CD4-positive, alpha-beta T cell treated with Interleukin-17A for 1 hour (primary cell): ENCODE data around the gene APOM.

ENCODE experiments used
- DNase-seq: peaks from one replicate; pipeline ENCODE4 v3.0.0-alpha.2; 2020

Gene APOM

GRCh38 chr6:31659649-31660380 lies 4.1 kb downstream of the APOM start:
- DNase-seq, result peak; percentile 39

GRCh38 chr6:31660381-31661261 lies 4.9 kb downstream of the APOM start, which contains the start of gene C6orf47:
Gene C6orf47 (minus strand): TSS chr6:31660778. CDS start chr6:31659947, 831 bp downstream.
- DNase-seq, result peak; percentile 78

- no peak for DNase-seq
Observed at GRCh38 chr6:31661262-31662123, 5.8 kb downstream of the APOM start.

GRCh38 chr6:31662124-31662723 lies 6.5 kb downstream of the APOM start:
- DNase-seq, result no peak

GRCh38 chr6:31663126-31663960 lies 7.6 kb downstream of the APOM start:
- DNase-seq, result no peak

GRCh38 chr6:31663961-31664789 lies 8.5 kb downstream of the APOM start:
- DNase-seq, result no peak

- peak; percentile 95 for DNase-seq
Observed at GRCh38 chr6:31664790-31665500, 9.3 kb downstream of the APOM start, which contains the start of gene GPANK1. Gene GPANK1 (minus strand): TSS chr6:31664997. CDS start chr6:31664478, 519 bp downstream.

- DNase-seq, result peak; percentile 98
Observed at GRCh38 chr6:31665501-31666336, 10.0 kb downstream of the APOM start, which contains the start of gene CSNK2B. Gene CSNK2B (plus strand): TSS chr6:31666080. CDS start chr6:31666832, 752 bp downstream.

GRCh38 chr6:31666337-31666965 lies 10.8 kb downstream of the APOM start:
- no peak for DNase-seq

GRCh38 chr6:31669676-31670075 lies 14.0 kb downstream of the APOM start, which contains the start of gene LY6G5B:
Gene LY6G5B (plus strand): TSS chr6:31669976. CDS start chr6:31670951, 975 bp downstream.
- no peak for DNase-seq

GRCh38 chr6:31676322-31676903 lies 20.7 kb downstream of the APOM start:
- DNase-seq, result no peak

GRCh38 chr6:31676904-31677303 lies 21.2 kb downstream of the APOM start:
- DNase-seq, result no peak

- DNase-seq, result no peak
Observed at GRCh38 chr6:31677955-31678354, 22.3 kb downstream of the APOM start.

- peak; percentile 79 for DNase-seq
Observed at GRCh38 chr6:31680226-31681134, 24.8 kb downstream of the APOM start, which contains the start of gene LY6G5C. Gene LY6G5C (minus strand): TSS chr6:31681067. CDS start chr6:31680373, 694 bp downstream.

GRCh38 chr6:31681135-31681671 lies 25.5 kb downstream of the APOM start:
- DNase-seq, result peak; percentile 45

GRCh38 chr6:31683591-31683990 lies 27.9 kb downstream of the APOM start:
- no peak for DNase-seq
